Ascending aorta (tissue), 2 donors: ENCODE data around the gene ASB1. TPM values are rescaled to one million over a fixed set of nuclear protein-coding genes. Genes with fewer than 3 reads are reported as not detected.
A peak's percentile ranks its signal among the peaks of the same experiment; 100 is the strongest.

Experiments used
- DNase-seq, 2 donors: peaks; one replicate each; pipeline ENCODE4 v3.0.0-alpha.2; 2019; ENCODE audit warnings: low spot score in 2 of 2
- H3K27ac ChIP-seq, 2 donors: fragments of 200-600 bp; sonication (generic); one replicate each; pipeline ENCODE4 v1.5.1; 2016 to 2017; ENCODE audit warnings: mild to moderate bottlenecking in 1 of 2
- H3K27me3 ChIP-seq: fragments of 200-600 bp; sonication (generic); one replicate; pipeline ENCODE4 v1.5.1; 2017
- H3K36me3 ChIP-seq, 2 donors: fragments of 200-600 bp; sonication (generic); one replicate each; pipeline ENCODE4 v1.5.1; 2016
- H3K4me1 ChIP-seq, 2 donors: fragments of 200-600 bp; sonication (generic); one replicate each; pipeline ENCODE4 v1.5.1; 2016 to 2017; ENCODE audit warnings: mild to moderate bottlenecking in 1 of 2
- H3K4me3 ChIP-seq, 2 donors: fragments of 200-600 bp; sonication (generic); one replicate each; pipeline ENCODE4 v1.5.1; 2016 to 2017; ENCODE audit warnings: mild to moderate bottlenecking in 1 of 2
- H3K9me3 ChIP-seq, 2 donors: fragments of 200-600 bp; sonication (generic); one replicate each; pipeline ENCODE4 v1.5.1; 2016
- CTCF ChIP-seq, 3 experiments: fragments of 200-600 bp in 2 of 3; fragments of 450-650 bp in 1 of 3; sonication (generic) in 2 of 3; IDR thresholded peaks; one replicate each; pipeline ENCODE4 v1.5.1; 2016 to 2019; ENCODE audit warnings: antibody characterized with exemption in 3 of 3, mild to moderate bottlenecking in 1 of 3, moderate library complexity in 1 of 3
- intact Hi-C: fragments of 100-400 bp; cut with DNase I; formaldehyde crosslinking; loops from one replicate; pipeline ENCODE4 v1.15.1; 2023
- total RNA-seq: library from RNA; depleted of rRNA; stranded (reverse); fragments of >200 nt; gene quantifications from one replicate; pipeline ENCODE4 v1.1.0, GENCODE V29; 2016

ASB1 gene
- total RNA-seq, 1 donor from 2014 or later = 32.5 TPM

- DNase-seq = peak in 1 of 2 donors; percentile 44
- no peak overlapping the region for H3K4me3 ChIP-seq
- H3K4me1 ChIP-seq = peaks cover 0 to under 1% of the 10 kb centered on the region in 2 donors
- no peaks in the 10 kb centered on the region for H3K27me3 ChIP-seq
- no peak for TF ChIP-seq CTCF (IDR thresholded peaks at IDR 0.05)
- no peaks in the 10 kb centered on the region for H3K9me3 ChIP-seq
- H3K27ac ChIP-seq = no peak overlapping the region
- intact Hi-C loops = no loop called here
- H3K36me3 ChIP-seq = peaks cover 47 to 53% of the 10 kb centered on the region in 2 donors
Measured at GRCh38 chr2:238444242-238444641, 17.5 kb downstream of the ASB1 start.

- intact Hi-C loops = no loop called here
- peaks cover 54 to 65% of the 10 kb centered on the region in 2 donors for H3K36me3 ChIP-seq
Measured at GRCh38 chr2:238445409-238446190, 18.9 kb downstream of the ASB1 start.

GRCh38 chr2:238446371-238446770 lies 19.6 kb downstream of the ASB1 start:
- no peak for DNase-seq
- no peaks in the 10 kb centered on the region for H3K9me3 ChIP-seq
- intact Hi-C loops = no loop called here
- H3K4me3 ChIP-seq = no peak overlapping the region
- no peaks in the 10 kb centered on the region for H3K27me3 ChIP-seq
- no peaks in the 10 kb centered on the region for H3K4me1 ChIP-seq
- no peak for TF ChIP-seq CTCF (IDR thresholded peaks at IDR 0.05)
- no peak overlapping the region for H3K27ac ChIP-seq
- H3K36me3 ChIP-seq = peaks cover 62 to 71% of the 10 kb centered on the region in 2 donors

More at GRCh38 chr2:238445409-238446190, 18.9 kb downstream of the ASB1 start:
- Histone ChIP-seq H3K9me3 (no peaks in the 10 kb centered on the region), H3K27ac (no peak overlapping the region), H3K4me3 (no peak overlapping the region), H3K27me3 (no peaks in the 10 kb centered on the region), H3K4me1 (no peaks in the 10 kb centered on the region)
- DNase-seq = no peak
- no peak for TF ChIP-seq CTCF (IDR thresholded peaks at IDR 0.05)

- no peaks in the 10 kb centered on the region for H3K9me3 ChIP-seq
- no peak for DNase-seq
- no peak overlapping the region for H3K4me3 ChIP-seq
- H3K4me1 ChIP-seq = no peaks in the 10 kb centered on the region
- H3K27me3 ChIP-seq = no peaks in the 10 kb centered on the region
- TF ChIP-seq CTCF (IDR thresholded peaks at IDR 0.05) = no peak
- no peak overlapping the region for H3K27ac ChIP-seq
- intact Hi-C loops = no loop called here
- peaks cover 71 to 83% of the 10 kb centered on the region in 2 donors for H3K36me3 ChIP-seq
Measured at GRCh38 chr2:238448031-238448955, 21.6 kb downstream of the ASB1 start.

GRCh38 chr2:238449241-238449640 lies 22.5 kb downstream of the ASB1 start:
- Histone ChIP-seq H3K27ac (no peak overlapping the region), H3K27me3 (no peaks in the 10 kb centered on the region), H3K4me1 (no peaks in the 10 kb centered on the region), H3K4me3 (no peak overlapping the region), H3K36me3 (peaks cover 67 to 79% of the 10 kb centered on the region in 2 donors), H3K9me3 (no peaks in the 10 kb centered on the region)
- DNase-seq = no peak
- intact Hi-C loops = no loop called here
- no peak for TF ChIP-seq CTCF (IDR thresholded peaks at IDR 0.05)
